ENCODE results near the gene MEGF8. TPM values are rescaled to one million over a fixed set of nuclear protein-coding genes. Genes with fewer than 3 reads are reported as not detected.
"Not testable (repeated sequence)": the region's sequence is repeated elsewhere in the genome, so short reads cannot be mapped to it uniquely, and the experiment has no call there.

The MEGF8 gene
- total RNA-seq, 1 donor from 2014 or later = 11.6 TPM

DNA sequence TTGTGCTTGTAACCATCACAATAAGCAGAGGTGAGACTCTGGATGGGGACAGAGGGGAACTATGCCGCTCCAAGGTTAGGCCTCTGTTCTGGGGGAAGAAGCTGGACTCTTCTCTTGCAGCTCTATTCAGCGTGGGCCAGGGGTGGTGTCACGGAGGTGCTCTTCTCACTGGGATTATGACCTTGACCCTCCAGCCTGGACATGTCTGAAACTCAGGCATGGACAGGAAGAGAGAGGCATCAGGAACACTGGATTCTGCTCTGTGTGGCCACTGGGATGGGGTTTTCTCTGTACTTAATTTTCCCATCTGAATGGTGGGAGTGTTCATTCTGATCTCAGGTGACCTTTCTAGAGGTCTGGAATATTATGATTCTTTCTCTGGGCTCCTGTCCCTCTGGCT lies 7.6 kb downstream of the MEGF8 start:
- DNase-seq = no peak

DNA sequence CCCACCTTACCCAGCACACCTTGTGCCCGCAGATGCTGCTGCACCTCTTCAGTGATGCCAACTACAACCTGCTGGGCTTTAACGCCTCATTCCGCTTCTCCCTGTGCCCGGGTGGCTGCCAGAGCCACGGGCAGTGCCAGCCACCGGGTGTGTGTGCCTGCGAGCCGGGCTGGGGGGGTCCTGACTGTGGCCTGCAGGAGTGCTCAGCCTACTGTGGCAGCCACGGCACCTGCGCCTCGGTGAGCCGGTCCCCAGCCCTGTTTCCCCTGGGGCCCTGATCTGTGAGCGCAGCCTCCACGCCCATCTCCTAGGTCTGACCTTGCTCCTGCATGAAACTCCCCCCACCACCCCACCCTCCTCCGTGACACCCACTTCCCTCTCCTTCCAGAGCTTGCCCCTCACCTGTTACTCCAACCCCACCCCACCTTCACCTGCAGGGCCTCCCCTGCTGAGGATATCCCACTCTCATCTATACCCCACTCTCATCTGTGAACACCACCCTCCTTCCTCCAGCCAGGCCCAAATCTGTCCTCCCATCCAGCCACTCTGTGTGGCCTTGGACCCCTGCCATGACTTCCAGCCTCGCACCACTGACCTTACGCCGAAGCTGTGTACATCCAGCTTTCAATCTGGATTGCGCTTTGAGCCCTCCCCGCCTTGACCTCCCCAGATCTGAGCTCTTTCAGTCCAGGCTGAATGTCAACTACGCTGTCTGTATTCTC lies 8.7 kb downstream of the MEGF8 start:
- no peak for DNase-seq

DNA sequence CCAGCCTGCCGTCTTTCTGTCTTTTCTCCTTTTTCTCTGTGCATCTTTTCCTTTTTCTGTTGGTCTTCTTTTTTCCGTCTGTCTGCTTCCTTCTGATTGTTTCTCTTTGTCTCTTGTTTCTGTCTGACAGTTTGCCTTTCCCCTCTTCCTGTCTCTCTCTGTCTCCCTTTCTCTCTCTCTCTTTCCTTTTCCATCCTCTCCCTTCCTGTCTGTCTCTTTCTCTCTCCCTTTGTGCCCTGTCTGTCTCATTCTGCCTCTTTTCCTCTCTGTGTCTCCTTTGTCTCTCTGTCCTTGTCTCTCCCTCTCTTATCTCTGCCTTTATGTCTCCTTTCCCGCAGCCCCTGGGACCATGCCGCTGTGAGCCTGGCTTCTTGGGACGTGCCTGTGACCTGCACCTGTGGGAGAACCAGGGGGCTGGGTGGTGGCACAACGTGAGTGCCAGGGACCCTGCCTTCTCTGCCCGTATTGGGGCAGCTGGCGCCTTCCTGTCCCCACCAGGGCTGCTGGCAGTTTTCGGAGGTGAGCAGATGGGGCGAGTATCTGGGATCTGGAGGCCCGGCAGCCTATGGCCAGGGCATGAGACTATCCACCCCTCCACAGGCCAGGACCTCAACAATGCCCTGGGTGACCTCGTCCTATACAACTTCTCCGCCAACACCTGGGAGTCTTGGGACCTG lies 9.4 kb downstream of the MEGF8 start:
- no peak for DNase-seq

DNA sequence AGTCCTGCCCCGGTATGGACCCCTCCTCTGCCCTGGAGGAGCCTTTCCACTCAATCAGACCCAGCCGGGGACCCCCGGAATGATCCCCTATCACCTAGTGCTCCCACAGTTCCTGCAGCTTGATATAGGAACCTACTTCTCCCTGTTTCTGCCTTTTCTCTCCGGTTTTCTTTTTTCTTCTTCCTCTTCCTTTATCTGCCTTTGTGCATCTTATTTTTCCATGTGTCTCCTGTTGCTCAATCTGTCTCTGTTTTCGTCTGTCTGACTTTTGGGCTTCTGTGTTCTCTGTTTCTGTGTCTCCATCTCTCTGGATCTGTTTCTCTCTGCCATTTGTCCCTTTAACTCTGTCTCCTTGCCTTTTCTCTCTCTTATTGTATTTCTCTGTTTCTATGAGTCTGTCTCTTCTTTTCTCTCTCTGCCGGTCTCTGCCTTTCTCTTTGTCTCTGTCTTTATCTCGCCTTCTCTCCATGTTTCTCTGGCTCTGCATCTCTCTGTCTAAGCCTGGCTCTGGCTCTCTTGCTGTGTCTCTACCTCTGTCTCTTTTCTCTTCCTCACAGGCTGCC lies 10.0 kb downstream of the MEGF8 start:
- no peak for DNase-seq

DNA sequence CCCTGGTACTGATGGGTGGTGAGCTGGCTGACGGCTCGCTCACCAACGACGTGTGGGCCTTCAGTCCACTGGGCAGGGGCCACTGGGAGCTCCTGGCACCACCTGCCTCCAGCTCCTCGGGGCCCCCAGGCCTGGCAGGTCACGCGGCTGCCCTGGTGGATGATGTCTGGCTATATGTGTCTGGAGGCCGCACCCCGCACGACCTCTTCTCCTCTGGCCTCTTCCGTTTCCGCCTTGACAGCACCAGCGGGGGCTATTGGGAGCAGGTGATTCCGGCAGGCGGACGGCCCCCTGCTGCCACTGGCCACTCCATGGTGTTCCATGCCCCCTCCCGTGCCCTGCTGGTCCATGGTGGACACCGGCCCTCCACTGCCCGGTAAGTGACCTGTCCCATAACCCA lies 10.5 kb downstream of the MEGF8 start:
- no peak for DNase-seq

DNA sequence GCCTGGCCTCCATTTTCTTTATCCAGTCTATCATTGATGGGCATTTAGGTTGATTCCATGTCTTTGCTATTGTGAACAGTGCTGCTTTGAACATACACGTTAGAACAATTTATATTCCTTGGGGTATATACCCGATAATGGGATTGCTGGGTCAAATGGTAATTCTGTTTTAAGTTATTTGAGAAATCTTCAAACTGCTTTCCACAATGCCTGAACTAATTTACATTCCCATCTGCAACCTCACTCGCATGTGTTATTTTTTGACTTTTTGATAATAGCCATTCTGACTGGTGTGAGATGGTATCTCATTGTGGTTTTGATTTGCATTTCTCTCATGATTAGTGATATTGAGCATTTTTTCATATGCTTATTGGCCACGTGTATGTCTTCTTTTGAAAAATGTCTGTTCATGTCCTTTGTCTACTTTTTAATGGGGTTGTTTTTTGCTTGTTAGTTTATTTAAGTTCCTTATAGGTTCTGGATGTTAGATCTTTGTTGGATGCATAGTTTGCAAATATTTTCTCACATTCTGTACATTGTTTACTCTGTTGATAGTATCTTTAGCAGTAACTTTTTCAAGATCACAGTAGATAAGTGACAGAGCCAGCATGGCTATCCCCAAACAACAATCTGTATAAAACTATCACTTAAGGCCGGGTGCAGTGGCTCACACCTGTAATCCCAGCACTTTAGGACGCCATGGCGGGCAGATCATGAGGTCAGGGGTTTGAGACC lies 13.9 kb downstream of the MEGF8 start:
- not testable (repeated sequence) for DNase-seq

DNA sequence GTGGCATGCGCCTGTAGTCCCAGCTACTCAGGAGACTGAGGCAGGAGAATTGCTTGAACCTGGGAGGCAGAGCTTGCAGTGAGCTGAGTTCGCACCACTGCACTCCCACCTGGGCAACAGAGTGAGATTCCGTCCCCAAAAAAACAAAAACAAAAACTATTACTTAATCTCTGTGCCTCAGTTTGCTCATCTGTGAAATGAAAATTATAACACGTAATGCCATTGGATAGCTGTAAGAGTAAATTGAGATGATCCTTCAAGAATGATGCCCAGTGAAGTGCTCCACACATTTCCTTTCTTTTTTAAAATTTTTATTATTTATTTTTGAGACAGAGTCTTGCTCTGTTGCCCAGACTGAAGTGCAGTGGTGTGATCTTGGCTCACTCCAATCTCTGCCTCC lies 14.5 kb downstream of the MEGF8 start:
- not testable (repeated sequence) for DNase-seq

DNA sequence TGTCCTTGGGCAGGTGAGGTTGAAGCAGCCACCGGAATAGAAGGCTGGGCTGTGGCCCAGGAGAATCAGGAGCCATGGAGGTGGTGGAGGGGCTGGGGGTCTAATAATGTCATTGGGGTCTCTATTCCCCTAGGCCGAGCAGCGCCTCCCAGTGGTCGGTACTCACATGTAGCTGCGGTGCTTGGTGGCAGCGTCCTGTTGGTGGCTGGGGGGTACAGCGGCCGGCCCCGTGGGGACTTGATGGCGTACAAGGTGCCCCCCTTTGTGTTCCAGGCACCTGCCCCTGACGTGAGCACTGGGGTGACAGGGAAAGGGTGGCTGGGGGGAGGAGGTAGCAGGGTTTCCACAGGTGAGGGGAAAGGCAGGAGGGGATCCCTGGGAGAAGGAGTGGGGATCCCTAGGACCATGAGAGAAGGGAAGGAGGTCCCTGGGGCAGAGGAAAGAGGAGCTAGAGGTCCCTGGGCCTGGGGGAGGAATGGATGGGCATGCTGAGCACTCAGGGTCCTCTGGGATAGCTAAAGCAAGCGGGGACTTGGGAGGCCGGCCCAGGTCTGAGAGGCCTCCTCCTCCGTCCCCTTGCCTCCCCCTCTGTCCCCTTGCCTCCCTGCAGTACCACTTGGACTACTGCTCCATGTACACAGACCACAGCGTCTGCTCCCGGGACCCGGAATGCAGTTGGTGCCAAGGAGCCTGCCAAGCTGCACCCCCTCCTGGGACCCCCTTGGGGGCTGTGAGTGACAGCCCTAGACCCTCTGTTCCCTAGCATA lies 18.1 kb downstream of the MEGF8 start:
- no peak for DNase-seq

DNA sequence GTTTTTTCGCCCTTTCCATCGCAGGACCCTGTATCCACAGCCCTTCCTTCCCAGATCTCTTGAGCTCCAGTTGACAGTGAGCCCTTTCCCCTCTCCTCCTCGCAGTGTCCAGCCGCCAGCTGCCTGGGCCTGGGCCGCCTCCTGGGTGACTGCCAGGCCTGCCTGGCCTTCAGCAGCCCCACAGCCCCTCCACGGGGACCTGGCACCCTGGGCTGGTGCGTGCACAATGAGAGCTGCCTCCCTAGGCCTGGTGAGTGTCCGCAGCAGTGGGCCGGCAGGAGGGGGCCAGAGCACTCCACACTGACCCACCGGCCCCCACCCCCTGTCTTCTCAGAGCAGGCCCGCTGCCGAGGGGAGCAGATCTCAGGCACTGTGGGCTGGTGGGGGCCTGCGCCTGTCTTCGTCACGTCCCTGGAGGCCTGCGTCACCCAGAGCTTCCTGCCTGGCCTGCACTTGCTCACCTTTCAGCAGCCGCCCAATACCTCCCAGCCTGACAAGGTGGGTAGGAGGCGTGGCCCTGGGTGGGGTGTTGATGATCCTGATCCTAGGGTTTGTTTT lies 19.0 kb downstream of the MEGF8 start:
- no peak for DNase-seq

DNA sequence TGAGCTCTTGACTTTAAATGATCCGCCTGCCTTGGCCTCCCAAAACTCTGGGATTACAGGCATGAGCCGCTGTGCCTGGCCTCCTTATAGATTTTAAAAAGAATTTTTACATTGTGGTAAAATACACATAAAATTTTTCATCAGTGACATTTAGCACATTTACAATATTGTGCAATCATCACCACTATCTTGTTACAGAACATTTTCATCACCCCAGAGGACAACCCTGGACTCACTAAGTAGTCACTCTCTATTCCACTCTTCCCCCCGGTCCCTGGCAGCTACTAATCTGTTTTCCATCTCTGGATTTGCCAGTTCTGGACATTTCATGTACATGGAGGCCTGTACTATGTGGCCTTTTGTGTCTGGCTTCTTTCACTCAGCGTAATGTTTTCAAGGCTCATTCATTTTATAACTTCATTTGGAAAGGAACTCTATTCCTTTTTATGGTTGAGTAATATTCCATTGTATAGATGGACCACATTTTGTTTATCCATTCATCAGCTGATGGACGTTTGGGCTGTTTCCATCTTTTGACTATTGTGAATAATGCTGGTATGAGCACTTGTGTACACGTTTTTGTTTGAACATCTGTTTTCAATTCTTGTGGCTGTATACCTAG lies 19.9 kb downstream of the MEGF8 start:
- no peak for DNase-seq

DNA sequence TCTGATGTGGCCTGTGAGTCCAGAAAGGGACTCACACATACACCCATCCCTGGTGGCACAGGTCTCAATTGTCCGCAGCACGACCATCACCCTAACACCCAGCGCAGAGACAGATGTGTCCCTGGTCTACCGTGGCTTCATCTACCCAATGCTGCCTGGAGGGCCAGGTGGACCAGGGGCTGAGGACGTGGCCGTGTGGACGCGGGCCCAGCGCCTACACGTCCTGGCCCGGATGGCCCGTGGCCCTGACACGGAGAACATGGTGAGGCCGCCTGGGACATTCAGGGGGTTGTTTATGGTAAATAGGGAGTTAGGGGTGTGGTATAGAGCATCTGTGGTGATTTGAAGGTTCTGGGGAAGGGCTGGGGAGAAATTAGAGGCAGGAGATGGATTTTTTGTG lies 22.8 kb downstream of the MEGF8 start:
- DNase-seq = no peak

DNA sequence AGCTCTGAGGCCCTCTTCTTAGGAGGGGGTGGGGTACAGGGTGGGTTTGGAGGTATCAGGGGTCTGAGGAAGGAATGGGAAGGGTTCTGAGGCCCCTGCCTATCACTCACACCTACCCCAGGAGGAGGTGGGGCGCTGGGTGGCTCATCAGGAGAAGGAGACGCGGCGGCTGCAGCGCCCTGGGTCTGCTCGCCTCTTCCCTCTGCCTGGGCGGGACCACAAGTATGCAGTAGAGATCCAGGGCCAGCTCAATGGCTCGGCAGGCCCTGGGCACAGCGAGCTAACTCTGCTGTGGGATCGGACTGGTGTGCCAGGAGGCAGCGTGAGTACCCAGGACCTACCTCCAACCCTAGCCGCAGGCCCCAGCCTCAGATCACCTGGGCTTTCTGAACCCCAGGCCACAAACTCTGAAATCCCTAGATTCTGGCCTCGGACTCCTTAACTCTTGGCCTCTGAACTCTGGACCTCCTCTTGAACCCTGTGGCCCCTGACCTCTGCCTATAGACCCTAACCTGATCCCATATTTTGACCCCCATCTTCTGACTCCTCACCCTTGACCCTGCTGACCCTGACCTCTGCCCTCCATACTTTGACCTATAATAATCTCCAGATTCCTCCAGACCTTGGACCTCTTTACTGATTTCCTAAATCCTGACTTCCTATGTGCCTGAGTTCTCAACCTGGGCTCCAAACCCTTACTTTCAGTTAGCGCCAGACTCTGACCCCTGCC lies 24.1 kb downstream of the MEGF8 start:
- no peak for DNase-seq

DNA sequence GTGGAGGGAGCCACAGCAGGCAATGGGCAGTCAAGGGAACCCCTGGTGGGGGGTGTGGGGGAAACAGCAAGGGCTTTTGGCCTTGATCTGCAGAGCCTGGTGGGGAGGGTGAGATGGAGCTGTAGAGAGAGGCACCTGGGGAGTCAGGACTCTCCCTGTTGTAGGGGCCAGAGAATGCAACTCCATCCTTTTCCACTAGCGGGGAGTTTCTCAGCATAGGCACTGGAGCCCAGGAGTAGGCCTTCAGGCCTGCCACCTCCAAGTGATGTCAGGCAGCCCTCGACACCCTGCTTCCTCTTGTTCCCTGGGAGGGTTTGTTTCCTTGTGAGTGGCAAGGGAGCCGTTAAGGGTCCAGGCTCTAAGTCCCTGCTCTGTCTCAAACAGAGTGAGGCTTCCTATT lies 25.0 kb downstream of the MEGF8 start:
- DNase-seq = no peak

DNA sequence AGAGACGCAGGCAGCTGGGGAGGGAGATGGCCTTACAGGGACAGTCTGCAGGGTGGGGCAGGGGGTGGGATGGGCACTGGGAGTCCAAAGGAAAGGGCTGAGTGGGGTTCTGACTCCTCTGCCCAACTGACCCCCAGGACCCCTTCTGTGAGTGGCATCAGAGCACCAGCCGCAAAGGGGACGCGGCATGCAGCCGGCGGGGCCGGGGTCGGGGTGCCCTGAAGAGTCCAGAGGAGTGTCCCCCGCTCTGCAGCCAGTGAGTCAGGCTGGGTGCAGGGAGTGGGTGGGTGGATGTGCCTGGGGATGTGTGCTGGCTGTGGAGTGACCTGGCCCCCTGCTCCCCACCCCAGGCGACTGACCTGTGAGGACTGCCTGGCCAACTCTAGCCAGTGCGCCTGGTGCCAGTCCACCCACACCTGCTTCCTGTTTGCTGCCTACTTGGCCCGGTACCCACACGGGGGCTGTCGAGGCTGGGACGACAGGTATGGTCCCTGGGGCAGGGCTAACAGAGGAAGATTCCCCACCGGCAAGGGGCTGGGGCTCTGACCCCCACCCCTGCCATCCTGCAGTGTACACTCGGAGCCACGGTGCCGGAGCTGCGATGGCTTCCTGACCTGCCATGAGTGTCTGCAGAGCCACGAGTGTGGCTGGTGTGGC lies 25.8 kb downstream of the MEGF8 start:
- DNase-seq = no peak

DNA sequence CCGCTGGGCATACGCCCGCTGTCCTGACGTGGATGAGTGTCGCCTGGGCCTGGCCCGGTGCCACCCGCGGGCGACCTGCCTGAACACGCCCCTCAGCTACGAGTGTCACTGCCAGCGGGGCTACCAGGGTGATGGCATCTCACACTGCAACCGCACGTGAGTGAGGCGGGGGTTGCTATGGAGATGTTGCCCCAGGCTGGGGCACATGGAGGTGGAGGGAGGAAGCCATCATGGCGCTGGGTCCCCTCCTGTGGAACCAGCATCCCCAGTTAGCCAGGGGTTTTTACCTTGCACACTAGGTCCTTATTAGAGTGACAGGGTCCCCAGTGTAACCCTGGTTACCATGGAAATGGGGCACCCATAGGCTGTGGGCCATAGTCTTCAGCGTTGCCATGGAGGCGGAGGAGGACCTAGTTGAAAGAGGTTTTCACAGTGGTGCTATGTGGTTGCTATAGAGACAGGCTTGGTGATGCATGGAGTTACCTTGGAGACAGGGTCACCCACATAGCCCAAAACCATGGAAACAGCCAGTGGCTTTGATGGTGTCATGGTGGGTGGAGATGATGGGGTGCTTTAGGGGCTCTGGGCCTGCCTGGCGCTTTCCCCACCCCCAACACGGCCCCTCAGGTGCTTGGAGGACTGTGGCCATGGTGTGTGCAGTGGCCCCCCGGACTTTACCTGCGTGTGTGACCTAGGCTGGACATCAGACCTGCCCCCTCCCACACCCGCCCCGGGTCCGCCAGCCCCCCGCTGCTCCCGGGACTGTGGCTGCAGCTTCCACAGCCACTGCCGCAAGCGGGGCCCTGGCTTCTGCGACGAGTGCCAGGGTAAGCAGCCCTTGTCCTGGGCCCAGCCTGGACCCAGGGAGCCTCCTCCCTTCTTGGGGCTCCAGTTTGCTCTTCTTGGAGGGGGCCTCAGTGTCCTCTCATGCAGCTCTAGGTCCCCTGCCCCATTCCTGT lies 27.1 kb downstream of the MEGF8 start:
- no peak for DNase-seq

DNA sequence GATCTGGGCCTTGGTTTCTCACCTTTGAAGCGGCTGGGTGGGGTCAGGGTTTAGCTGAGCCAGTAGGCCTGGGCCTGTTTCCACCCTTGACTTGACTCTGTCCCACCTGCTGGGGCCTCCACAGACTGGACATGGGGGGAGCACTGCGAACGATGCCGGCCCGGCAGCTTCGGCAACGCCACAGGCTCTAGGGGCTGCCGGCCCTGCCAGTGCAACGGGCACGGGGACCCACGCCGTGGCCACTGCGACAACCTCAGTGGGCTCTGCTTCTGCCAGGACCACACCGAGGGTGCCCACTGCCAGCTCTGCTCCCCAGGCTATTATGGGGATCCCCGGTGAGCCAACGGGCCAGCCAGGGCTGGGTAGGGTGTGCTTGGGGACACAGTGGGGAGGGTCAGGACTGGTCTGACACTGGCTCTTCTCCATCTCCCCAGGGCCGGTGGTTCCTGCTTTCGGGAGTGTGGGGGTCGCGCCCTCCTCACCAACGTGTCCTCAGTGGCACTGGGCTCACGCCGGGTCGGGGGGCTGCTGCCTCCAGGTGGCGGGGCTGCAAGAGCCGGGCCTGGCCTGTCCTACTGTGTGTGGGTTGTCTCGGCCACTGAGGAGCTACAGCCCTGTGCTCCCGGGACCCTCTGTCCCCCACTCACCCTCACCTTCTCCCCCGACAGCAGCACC lies 28.0 kb downstream of the MEGF8 start:
- DNase-seq = no peak

DNA sequence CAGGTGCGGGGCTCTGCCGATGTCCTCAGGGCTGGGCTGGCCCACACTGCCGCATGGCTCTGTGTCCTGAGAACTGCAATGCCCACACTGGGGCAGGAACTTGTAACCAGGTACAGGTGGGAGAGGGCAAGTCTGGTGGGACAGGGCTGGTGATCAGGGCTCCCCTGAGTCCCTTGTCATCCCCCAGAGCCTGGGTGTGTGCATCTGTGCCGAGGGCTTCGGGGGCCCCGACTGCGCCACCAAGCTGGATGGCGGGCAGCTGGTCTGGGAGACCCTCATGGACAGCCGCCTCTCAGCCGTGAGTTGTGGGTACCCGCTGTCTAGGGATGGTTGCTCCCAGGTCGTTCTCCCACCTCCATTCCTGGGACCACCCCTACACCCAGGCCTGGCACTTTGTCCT lies 30.5 kb downstream of the MEGF8 start:
- DNase-seq = no peak

DNA sequence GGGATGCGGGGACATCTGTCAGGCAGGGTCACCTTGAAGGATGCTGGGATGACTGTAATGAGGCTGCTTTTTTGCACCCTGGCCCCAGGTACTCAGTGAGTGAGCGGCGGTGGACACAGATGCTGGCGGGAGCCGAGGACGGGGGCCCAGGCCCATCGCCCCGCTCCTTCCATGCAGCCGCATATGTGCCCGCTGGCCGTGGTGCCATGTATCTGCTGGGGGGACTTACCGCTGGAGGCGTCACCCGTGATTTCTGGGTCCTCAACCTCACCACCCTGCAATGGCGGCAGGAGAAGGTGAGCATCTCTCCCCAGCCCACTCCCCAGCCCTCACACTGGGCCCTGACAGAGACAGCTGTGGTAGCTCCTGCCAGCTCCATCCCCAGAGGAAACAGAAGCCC lies 31.3 kb downstream of the MEGF8 start:
- DNase-seq = no peak
